Panc1 (cell line): ENCODE data around the gene KNTC1. TPM values are rescaled to one million over a fixed set of nuclear protein-coding genes. Genes with fewer than 3 reads are reported as not detected.

Experiments used
- ATAC-seq: fragments of 200-7000 bp; cut with Tn5 transposase; 2 replicates; pipeline ENCODE4 v1.9.1; 2020; ENCODE audit warnings: mild to moderate bottlenecking, moderate library complexity
- BruUV-seq: library from RNA; stranded (reverse); fragments of 400-500 nt; replicated peaks from 2 replicates; lab custom pipeline; 2021; lab: Mats Ljungman, UMichigan
- CTCF ChIA-PET: fragments of 300-600 bp; sonication (Branson Sonifier 250); formaldehyde crosslinking; loops from one replicate; lab custom pipeline; 2022; ENCODE audit warnings: antibody characterized with exemption; lab: Charles Lee
- POLR2A ChIA-PET: fragments of 300-600 bp; sonication (Branson Sonifier 250); formaldehyde crosslinking; loops from one replicate; lab custom pipeline; 2022; ENCODE audit warnings: antibody characterized with exemption; lab: Charles Lee
- DNase-seq: peaks from one replicate; pipeline ENCODE4 v3.0.0-alpha.2; 2010; ENCODE audit warnings: low read depth, low spot score
- H3K27ac ChIP-seq: 2 replicates; pipeline ENCODE4 v1.5.1; 2011; ENCODE audit warnings: mild to moderate bottlenecking, low read length, inconsistent platforms
- H3K27me3 ChIP-seq: fragments of 200-500 bp; sonication (Bioruptor generic); 2 replicates; pipeline ENCODE4 v1.6.0; 2014; ENCODE audit warnings: low read length, inconsistent platforms; ENCODE audit not compliant: control insufficient read depth, insufficient read depth
- H3K36me3 ChIP-seq: fragments of 200-500 bp; sonication (Bioruptor generic); 2 replicates; pipeline ENCODE4 v1.5.1; 2014; ENCODE audit warnings: inconsistent platforms, mild to moderate bottlenecking, low read length, moderate library complexity; ENCODE audit not compliant: control insufficient read depth, insufficient read depth
- H3K4me1 ChIP-seq: 2 replicates; pipeline ENCODE4 v1.5.1; 2011; ENCODE audit warnings: inconsistent platforms, mild to moderate bottlenecking, low read length, moderate library complexity; ENCODE audit not compliant: control insufficient read depth, insufficient read depth
- H3K4me3 ChIP-seq, 2 experiments: 2 replicates each; pipeline ENCODE4 v1.5.1; 2011 to 2012; ENCODE audit warnings: low read depth in 2 of 2, low read length in 2 of 2, mild to moderate bottlenecking in 2 of 2, inconsistent platforms in 1 of 2, moderate library complexity in 1 of 2
- H3K9me3 ChIP-seq: fragments of 200-500 bp; sonication (Bioruptor generic); 2 replicates; pipeline ENCODE4 v1.5.1; 2014; ENCODE audit warnings: low read depth, mild to moderate bottlenecking, inconsistent platforms, low read length, moderate library complexity; ENCODE audit not compliant: control insufficient read depth, insufficient read depth
- CTCF ChIP-seq: fragments of 450-650 bp; IDR thresholded peaks from 2 replicates; pipeline ENCODE4 v1.5.1; 2017; ENCODE audit warnings: mild to moderate bottlenecking
- POLR2AphosphoS5 ChIP-seq: IDR thresholded peaks from 2 replicates; pipeline ENCODE4 v1.6.1; 2012; ENCODE audit warnings: mild to moderate bottlenecking, low read depth, low read length, moderate library complexity
- REST ChIP-seq, 2 experiments: IDR thresholded peaks; 2 replicates each; pipeline ENCODE4 v1.6.1; 2011 to 2012; ENCODE audit warnings: low read depth in 2 of 2, control low read depth in 1 of 2, low read length in 1 of 2, mild to moderate bottlenecking in 1 of 2, moderate library complexity in 1 of 2; ENCODE audit not compliant: insufficient read depth in 1 of 2
- SIN3A ChIP-seq: IDR thresholded peaks from 2 replicates; pipeline ENCODE4 v1.6.1; 2012; ENCODE audit warnings: low read depth, mild to moderate bottlenecking, low read length, moderate library complexity, borderline replicate concordance; ENCODE audit not compliant: insufficient read depth
- TCF7L2 ChIP-seq: IDR thresholded peaks from 2 replicates; pipeline ENCODE4 v1.6.1; 2011; ENCODE audit warnings: mild to moderate bottlenecking, low read depth, low read length, inconsistent platforms
- in situ Hi-C: cut with HindIII; loops from 2 replicates; pipeline ENCODE4 v1.10.0; 2016; ENCODE audit warnings: low sequenced_read_pairs, low pct_unique_long_range_greater_than_20kb
- intact Hi-C: fragments of 100-400 bp; cut with micrococcal nuclease; formaldehyde crosslinking; loops from one replicate; pipeline ENCODE4 v1.10.0; 2022; ENCODE audit not compliant: unreplicated experiment
- total RNA-seq: library from RNA; stranded (reverse); gene quantifications from one replicate; pipeline ENCODE4 v1.2.1, GENCODE V29; 2021; ENCODE audit not compliant: unreplicated experiment

The KNTC1 gene
- total RNA-seq, 1 experiment from 2014 or later, result 53.9 TPM

GRCh38 chr12:122499991-122500684 is 26.9 kb upstream of the KNTC1 start:
- H3K4me3 ChIP-seq, result peak overlapping the region; percentile 72 to 88
- no TSS peak for BruUV-seq
- ATAC-seq, result peak; percentile 33
- no peaks in the 10 kb centered on the region for H3K9me3 ChIP-seq
- intact Hi-C loops (no loop called here), in situ Hi-C loops (no loop called here)
- CTCF ChIA-PET, result no interaction called here
- TF ChIP-seq CTCF (no peak), SIN3A (no peak), POLR2AphosphoS5 (no peak), TCF7L2 (no peak)
- H3K4me1 ChIP-seq, result peaks cover 6% of the 10 kb centered on the region
- no peaks in the 10 kb centered on the region for H3K27me3 ChIP-seq
- peak overlapping the region; percentile 96 for H3K27ac ChIP-seq
- no peak for DNase-seq
- POLR2A ChIA-PET, result interaction anchor here (1.0 to 1.6 kb wide), 2 partner anchors 94 to 101 kb away, joined by 3 to 4 read pairs; no protein-coding TSS in a partner anchor
- peaks cover 12% of the 10 kb centered on the region for H3K36me3 ChIP-seq

- Histone ChIP-seq H3K9me3 (no peaks in the 10 kb centered on the region), H3K4me1 (peaks cover 6% of the 10 kb centered on the region), H3K36me3 (peaks cover 18% of the 10 kb centered on the region), H3K27me3 (no peaks in the 10 kb centered on the region), H3K27ac (peak within 1 kb of the TSS; percentile 96), H3K4me3 (peak within 1 kb of the TSS; percentile 72 to 88)
- peak; percentile 87 for DNase-seq
- in situ Hi-C loops (no loop called here), intact Hi-C loops (no loop called here)
- peak; percentile 96 for ATAC-seq
- ChIA-PET CTCF (interaction anchor here (0.6 kb wide), 2 partner anchors 29 to 261 kb away, joined by 3 to 6 read pairs; no protein-coding TSS in a partner anchor), POLR2A (interaction anchor here (0.5 to 1.6 kb wide), 7 partner anchors 25 to 650 kb away, joined by 3 to 7 read pairs (median 3); partner anchors contain the start of gene PITPNM2)
- TF ChIP-seq REST (IDR thresholded peaks at IDR 0.05; ENCODE audit: insufficient read depth in 1 of 2, low read depth in 2 of 2, low read length in 1 of 2), result no peak
- no peak for TF ChIP-seq CTCF
- TF ChIP-seq TCF7L2, result no peak
- peak; percentile 71; the same call in 1 of the 2 replicates for TF ChIP-seq POLR2AphosphoS5
- 0 out of 2 replicates have a peak, but pooled peaks have one; percentile 12 for TF ChIP-seq SIN3A
- no TSS peak for BruUV-seq
Measured at GRCh38 chr12:122500685-122501488, 26.2 kb upstream of the KNTC1 start, which contains the start of gene ZCCHC8. ZCCHC8 (minus strand) TSS chr12:122500932; CDS start chr12:122500840, 92 bp downstream.
